ENCODE data around the gene JADE1. TPM values are rescaled to one million over a fixed set of nuclear protein-coding genes. Genes with fewer than 3 reads are reported as not detected.

JADE1 gene
- total and polyA plus RNA-seq, 7 donors = 1.8 to 45.1 (median 27.7) TPM

DNA sequence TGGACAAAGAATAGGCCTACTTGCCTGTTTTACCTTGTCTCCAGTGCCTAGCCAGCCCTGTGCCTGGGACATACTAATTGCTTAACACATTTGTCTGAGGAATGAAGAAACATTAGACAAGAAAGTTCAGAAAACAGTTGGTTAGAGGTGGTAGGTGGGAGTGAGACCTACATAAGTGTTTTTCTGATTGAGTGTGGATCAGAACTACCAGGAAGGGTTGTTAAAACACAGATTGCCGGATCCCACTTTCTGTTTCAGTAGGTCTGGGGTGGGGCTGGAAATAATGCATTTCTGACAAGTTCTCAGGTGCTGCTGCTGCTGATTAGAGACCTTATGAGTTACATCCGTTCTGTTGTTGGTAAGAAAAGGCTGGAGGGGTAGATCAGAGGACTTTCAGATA, 5.7 kb upstream of the JADE1 start:
- no peak for DNase-seq
- 16 to 69% methylated on average over 2 of the region's 2 CpGs for WGBS, 2 donors
- intact Hi-C loops (cut with DNase I) = no loop called here
- H3K9me3 ChIP-seq = no peaks in the 10 kb centered on the region
- no peak overlapping the region for H3K27ac ChIP-seq
- no peaks in the 10 kb centered on the region for H3K27me3 ChIP-seq
- no peaks in the 10 kb centered on the region for H3K36me3 ChIP-seq
- TF ChIP-seq POLR2AphosphoS5 (IDR thresholded peaks at IDR 0.05) = no peak
- no peak for TF ChIP-seq EP300 (IDR thresholded peaks at IDR 0.05)
- TF ChIP-seq, protein P1, sequence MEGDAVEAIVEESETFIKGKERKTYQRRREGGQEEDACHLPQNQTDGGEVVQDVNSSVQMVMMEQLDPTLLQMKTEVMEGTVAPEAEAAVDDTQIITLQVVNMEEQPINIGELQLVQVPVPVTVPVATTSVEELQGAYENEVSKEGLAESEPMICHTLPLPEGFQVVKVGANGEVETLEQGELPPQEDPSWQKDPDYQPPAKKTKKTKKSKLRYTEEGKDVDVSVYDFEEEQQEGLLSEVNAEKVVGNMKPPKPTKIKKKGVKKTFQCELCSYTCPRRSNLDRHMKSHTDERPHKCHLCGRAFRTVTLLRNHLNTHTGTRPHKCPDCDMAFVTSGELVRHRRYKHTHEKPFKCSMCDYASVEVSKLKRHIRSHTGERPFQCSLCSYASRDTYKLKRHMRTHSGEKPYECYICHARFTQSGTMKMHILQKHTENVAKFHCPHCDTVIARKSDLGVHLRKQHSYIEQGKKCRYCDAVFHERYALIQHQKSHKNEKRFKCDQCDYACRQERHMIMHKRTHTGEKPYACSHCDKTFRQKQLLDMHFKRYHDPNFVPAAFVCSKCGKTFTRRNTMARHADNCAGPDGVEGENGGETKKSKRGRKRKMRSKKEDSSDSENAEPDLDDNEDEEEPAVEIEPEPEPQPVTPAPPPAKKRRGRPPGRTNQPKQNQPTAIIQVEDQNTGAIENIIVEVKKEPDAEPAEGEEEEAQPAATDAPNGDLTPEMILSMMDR (IDR thresholded peaks at IDR 0.05) = no peak
- no peak for TF ChIP-seq POLR2A (IDR thresholded peaks at IDR 0.05)
- peaks cover 0 to 2% (median under 1%) of the 10 kb centered on the region in 4 donors for H3K4me1 ChIP-seq
- H3K4me3 ChIP-seq = no peak overlapping the region

DNA sequence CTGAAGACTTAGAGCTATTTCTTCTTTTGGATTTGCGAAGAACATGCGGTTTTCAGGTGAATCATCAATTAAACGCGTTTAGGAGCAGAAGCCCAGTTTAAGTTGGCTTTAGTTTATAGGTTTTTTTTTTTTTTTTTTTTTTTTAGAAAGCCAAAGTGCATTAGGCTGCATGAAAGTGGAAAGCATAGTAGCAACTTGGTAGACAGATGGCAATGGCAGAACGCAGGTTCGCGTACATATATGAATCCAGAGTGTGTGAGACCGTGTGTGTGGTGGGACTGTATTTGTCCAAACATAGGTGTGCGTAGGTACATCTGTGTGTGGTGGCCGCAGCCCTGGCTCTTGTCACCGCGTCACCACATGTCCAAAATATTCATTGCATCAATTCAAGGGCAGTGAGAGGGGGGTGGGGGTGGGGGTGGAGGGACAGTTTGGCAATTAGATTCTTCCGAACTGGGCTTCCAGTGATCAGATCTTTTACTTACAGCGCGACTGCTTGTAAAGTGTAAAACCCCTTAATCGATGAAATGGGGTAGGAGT, 901 bp downstream of the JADE1 start:
- Histone ChIP-seq H3K9me3 (no peaks in the 10 kb centered on the region), H3K4me1 (peaks cover 0 to 26% (median 18%) of the 10 kb centered on the region in 4 donors), H3K27me3 (no peaks in the 10 kb centered on the region), H3K36me3 (no peaks in the 10 kb centered on the region), H3K4me3 (peak overlapping the region; percentile 75 to 98 (median 95)), H3K27ac (peak overlapping the region; percentile 94 to 98 (median 96))
- DNase-seq = peak; percentile 72
- 0% methylated on average over 16 of the region's 16 CpGs for WGBS, 2 donors
- TF ChIP-seq POLR2A (IDR thresholded peaks at IDR 0.05) (no peak), POLR2AphosphoS5 (IDR thresholded peaks at IDR 0.05) (peak in 1 of 4 donors; percentile 5)
- intact Hi-C loops (cut with DNase I) = loop anchor here (2.0 to 5.0 kb wide), 5 partner anchors 244 to 748 kb away; partner anchors contain the start of genes LARP1B and SCLT1

GRCh38 chr4:128810871-128811570, 1.5 kb downstream of the JADE1 start:
- intact Hi-C loops (cut with DNase I) = loop anchor here (2.0 to 5.0 kb wide), 5 partner anchors 244 to 749 kb away; partner anchors contain the start of genes LARP1B and SCLT1
- H3K4me1 ChIP-seq = peaks cover 0 to 31% (median 20%) of the 10 kb centered on the region in 4 donors
- H3K4me3 ChIP-seq = peak overlapping the region; percentile 75 to 98 (median 95)
- no peaks in the 10 kb centered on the region for H3K27me3 ChIP-seq
- peak; percentile 89 for DNase-seq
- no peaks in the 10 kb centered on the region for H3K9me3 ChIP-seq
- TF ChIP-seq POLR2A (IDR thresholded peaks at IDR 0.05) = no peak
- no peak for TF ChIP-seq EP300 (IDR thresholded peaks at IDR 0.05)
- peak; percentile 32 to 80 (median 53) for TF ChIP-seq POLR2AphosphoS5 (IDR thresholded peaks at IDR 0.05)
- TF ChIP-seq, protein P1 (IDR thresholded peaks at IDR 0.05) = peak in 1 of 4 experiments; percentile 10
- no peaks in the 10 kb centered on the region for H3K36me3 ChIP-seq
- WGBS, 2 donors = 0 to 1% methylated on average over 50 of the region's 50 CpGs
- H3K27ac ChIP-seq = peak overlapping the region; percentile 94 to 98 (median 96)

GRCh38 chr4:128811571-128812441, 2.3 kb downstream of the JADE1 start:
- TF ChIP-seq POLR2AphosphoS5 (IDR thresholded peaks at IDR 0.05) (peak; percentile 87 to 93 (median 90)), POLR2A (IDR thresholded peaks at IDR 0.05) (peak; percentile 62 to 66), EP300 (IDR thresholded peaks at IDR 0.05) (peak in 1 of 4 donors; percentile 50)
- TF ChIP-seq, protein P1 (IDR thresholded peaks at IDR 0.05) = no peak
- Histone ChIP-seq H3K9me3 (no peaks in the 10 kb centered on the region), H3K4me1 (peaks cover 0 to 31% (median 20%) of the 10 kb centered on the region in 4 donors), H3K27ac (peak overlapping the region; percentile 94 to 98 (median 96)), H3K4me3 (peak overlapping the region; percentile 75 to 98 (median 95)), H3K36me3 (no peaks in the 10 kb centered on the region), H3K27me3 (no peaks in the 10 kb centered on the region)
- WGBS, 2 donors = 1% methylated on average over 123 of the region's 123 CpGs
- intact Hi-C loops (cut with DNase I) = loop anchor here (2.0 to 5.0 kb wide), 6 partner anchors 49 to 750 kb away; partner anchors contain the start of genes LARP1B and SCLT1
- DNase-seq = peak; percentile 97

All from sigmoid colon (tissue), 7 donors.